HEK293 (cell line): Measurements from ENCODE around the gene OPCML.

ENCODE experiments used
- ZBTB10 ChIP-seq: fragments of 450-650 bp; formaldehyde crosslinking; IDR thresholded peaks from 2 replicates; pipeline ENCODE4 v1.5.1; 2016; ENCODE audit warnings: missing biosample characterization, missing genetic modification characterization
- ZBTB17 ChIP-seq: fragments of 450-650 bp; formaldehyde crosslinking; IDR thresholded peaks from 2 replicates; pipeline ENCODE4 v1.5.1; 2016; ENCODE audit warnings: missing biosample characterization, missing genetic modification characterization
- ZNF560 ChIP-seq: fragments of 450-650 bp; formaldehyde crosslinking; IDR thresholded peaks from 2 replicates; pipeline ENCODE4 v1.5.1; 2017; ENCODE audit warnings: missing biosample characterization, missing genetic modification characterization, borderline replicate concordance

GRCh38 chr11:132780046-132780445, 752.3 kb downstream of the OPCML start:
- TF ChIP-seq ZBTB10 (tag by site-specific recombination) (no peak), ZBTB17 (tag by site-specific recombination) (no peak), ZNF560 (tag by site-specific recombination) (no peak)
